Measurements from ENCODE around the gene AEBP1. TPM values are rescaled to one million over a fixed set of nuclear protein-coding genes. Genes with fewer than 3 reads are reported as not detected.

The AEBP1 gene
- total and polyA plus RNA-seq, 9 of the 15 experiments (the other 6 are each of a cell fraction or from before 2014, with no cell fraction given), result 0.03 to 0.78 (median 0.30) TPM; not detected in 2

GRCh38 chr7:44075296-44076075 is 28.7 kb upstream of the AEBP1 start (continued):
- TF ChIP-seq PHF8 (IDR thresholded peaks at IDR 0.05; ENCODE audit: borderline replicate concordance, low read length), result no peak
- TF ChIP-seq NR2C1 (IDR thresholded peaks at IDR 0.05), result no peak
- TF ChIP-seq NR2C1 (tag; IDR thresholded peaks at IDR 0.05), result no peak
- TF ChIP-seq BRD9 (IDR thresholded peaks at IDR 0.05; ENCODE audit: low read depth, partially characterized antibody), result no peak

DNA sequence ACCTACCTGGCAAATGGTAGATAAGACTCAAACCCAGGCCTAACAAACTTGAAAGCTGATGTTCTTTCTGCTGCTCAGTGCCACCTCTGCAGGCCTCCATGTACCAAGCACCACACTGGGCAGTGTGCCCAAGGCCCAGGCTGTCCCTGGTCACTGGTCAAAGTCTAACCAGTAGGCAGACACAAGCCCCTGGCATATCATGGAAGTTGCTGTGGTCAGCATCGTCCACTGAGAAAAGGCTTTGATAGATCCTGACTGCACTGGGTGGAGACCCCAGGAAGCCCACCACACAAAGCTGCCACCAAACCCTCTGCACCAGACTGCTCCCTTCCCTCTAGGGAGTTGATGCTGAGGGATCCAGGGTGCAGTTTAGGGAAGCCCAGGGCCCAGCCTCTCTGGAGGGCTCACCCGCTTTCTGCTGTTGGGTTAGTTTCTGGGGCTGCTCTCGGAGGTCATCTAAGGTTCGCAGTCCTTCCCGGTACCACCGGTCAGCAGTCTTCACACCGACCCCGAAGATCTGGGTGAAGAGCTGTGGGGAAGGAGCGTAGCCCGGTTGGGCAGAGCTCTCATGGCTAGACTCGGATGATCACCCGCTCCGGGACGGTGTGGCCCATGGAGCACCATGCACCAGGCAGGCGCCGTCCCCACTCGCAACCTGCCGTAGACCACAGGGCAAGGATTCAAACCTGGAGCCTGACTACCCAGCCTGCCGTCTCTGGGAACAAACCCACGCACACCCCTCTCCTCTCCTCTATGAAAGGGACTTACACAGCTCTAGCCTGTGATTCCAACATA is 27.8 kb upstream of the AEBP1 start:
- no TSS peak for BruUV-seq (replicated peaks)
- ChIA-PET CTCF (ENCODE audit: low intra/inter-chr PET ratio) (no interaction called here), POLR2A (interaction anchor here (0.6 to 0.8 kb wide), 4 partner anchors 9 to 75 kb away, joined by 3 read pairs; no protein-coding TSS in a partner anchor)
- peak overlapping the region in 1 of 2 experiments; percentile 29; a peak in 1 of 4 replicates for H3K9ac ChIP-seq (ENCODE audit: insufficient read depth in 1 of 2, low read depth in 2 of 2, low read length in 2 of 2)
- peaks cover 33% of the 10 kb centered on the region; the same call in 2 of the 3 replicates for H3K36me3 ChIP-seq (ENCODE audit: control insufficient read depth, insufficient read depth, low read length)
- peaks cover 4% of the 10 kb centered on the region for H3K9me1 ChIP-seq (ENCODE audit: control insufficient read depth, insufficient read depth, low read length)
- no peak overlapping the region for H3K4me2 ChIP-seq (ENCODE audit: insufficient read depth, low read length)
- H3K4me1 ChIP-seq (replicated peaks in 1 of 2; ENCODE audit: control insufficient read depth in 2 of 2, insufficient read depth in 2 of 2, low read length in 2 of 2), result peaks cover 6 to 26% of the 10 kb centered on the region in 2 experiments; a peak in 4 of 5 replicates
- DNase-seq (ENCODE audit: extremely low read depth in 1 of 4, low spot score in 3 of 4) (no peak), ATAC-seq (no peak), FAIRE-seq (no peak)
- H3K4me3 ChIP-seq, result no peak overlapping the region
- H2AFZ ChIP-seq (ENCODE audit: low read depth, low read length), result no peak overlapping the region
- H3K79me2 ChIP-seq (ENCODE audit: control insufficient read depth, insufficient read depth, low read length), result no peaks in the 10 kb centered on the region
- whole genome bisulfite sequencing (ENCODE audit: insufficient coverage, low coverage, missing lambda C conversion rate), result 85% methylated on average over 19 of the region's 20 CpGs
- intact Hi-C loops (cut with micrococcal nuclease) (no loop called here), in situ Hi-C loops (cut with MboI) (no loop called here)
- H3K27me3 ChIP-seq (ENCODE audit: control insufficient read depth in 2 of 2, insufficient read depth in 2 of 2, low read length in 2 of 2), result no peaks in the 10 kb centered on the region
- TF ChIP-seq BMI1 (IDR thresholded peaks at IDR 0.05; ENCODE audit: low read length), result no peak
- TF ChIP-seq, protein P1, sequence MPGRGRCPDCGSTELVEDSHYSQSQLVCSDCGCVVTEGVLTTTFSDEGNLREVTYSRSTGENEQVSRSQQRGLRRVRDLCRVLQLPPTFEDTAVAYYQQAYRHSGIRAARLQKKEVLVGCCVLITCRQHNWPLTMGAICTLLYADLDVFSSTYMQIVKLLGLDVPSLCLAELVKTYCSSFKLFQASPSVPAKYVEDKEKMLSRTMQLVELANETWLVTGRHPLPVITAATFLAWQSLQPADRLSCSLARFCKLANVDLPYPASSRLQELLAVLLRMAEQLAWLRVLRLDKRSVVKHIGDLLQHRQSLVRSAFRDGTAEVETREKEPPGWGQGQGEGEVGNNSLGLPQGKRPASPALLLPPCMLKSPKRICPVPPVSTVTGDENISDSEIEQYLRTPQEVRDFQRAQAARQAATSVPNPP (IDR thresholded peaks at IDR 0.05; ENCODE audit: borderline replicate concordance, insufficient read depth, insufficient read length), result no peak
- TF ChIP-seq SMARCB1 (IDR thresholded peaks at IDR 0.05; ENCODE audit: insufficient read length, low read depth), result no peak
- no peak for TF ChIP-seq KLF10 (CRISPR knock-in tag; IDR thresholded peaks at IDR 0.05)
- no peak for TF ChIP-seq HOMEZ (CRISPR knock-in tag; IDR thresholded peaks at IDR 0.05)
- no peak for TF ChIP-seq RBM34 (IDR thresholded peaks at IDR 0.05; ENCODE audit: borderline replicate concordance, insufficient read depth, low read length)
- TF ChIP-seq, protein P2, sequence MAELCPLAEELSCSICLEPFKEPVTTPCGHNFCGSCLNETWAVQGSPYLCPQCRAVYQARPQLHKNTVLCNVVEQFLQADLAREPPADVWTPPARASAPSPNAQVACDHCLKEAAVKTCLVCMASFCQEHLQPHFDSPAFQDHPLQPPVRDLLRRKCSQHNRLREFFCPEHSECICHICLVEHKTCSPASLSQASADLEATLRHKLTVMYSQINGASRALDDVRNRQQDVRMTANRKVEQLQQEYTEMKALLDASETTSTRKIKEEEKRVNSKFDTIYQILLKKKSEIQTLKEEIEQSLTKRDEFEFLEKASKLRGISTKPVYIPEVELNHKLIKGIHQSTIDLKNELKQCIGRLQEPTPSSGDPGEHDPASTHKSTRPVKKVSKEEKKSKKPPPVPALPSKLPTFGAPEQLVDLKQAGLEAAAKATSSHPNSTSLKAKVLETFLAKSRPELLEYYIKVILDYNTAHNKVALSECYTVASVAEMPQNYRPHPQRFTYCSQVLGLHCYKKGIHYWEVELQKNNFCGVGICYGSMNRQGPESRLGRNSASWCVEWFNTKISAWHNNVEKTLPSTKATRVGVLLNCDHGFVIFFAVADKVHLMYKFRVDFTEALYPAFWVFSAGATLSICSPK (IDR thresholded peaks at IDR 0.05; ENCODE audit: borderline replicate concordance), result no peak
- no peak for TF ChIP-seq ESRRA (IDR thresholded peaks at IDR 0.05; ENCODE audit: borderline replicate concordance, low read depth)
- no peak for TF ChIP-seq ZNF274 (IDR thresholded peaks at IDR 0.05; ENCODE audit: borderline replicate concordance, low read depth, low read length)
- no peak for TF ChIP-seq LCOR (CRISPR knock-in tag; IDR thresholded peaks at IDR 0.05)
- H3K9me3 ChIP-seq (replicated peaks; ENCODE audit: control insufficient read depth, insufficient read depth, low read depth, low read length), result no peaks in the 10 kb centered on the region
- H3K27ac ChIP-seq (ENCODE audit: extremely low read depth, low read depth, low read length), result no peak overlapping the region
- peaks cover 24% of the 10 kb centered on the region for H4K20me1 ChIP-seq (replicated peaks; ENCODE audit: control insufficient read depth, insufficient read depth, low read length)
